HG02852 (cell line): ENCODE data around the gene CDCA5.

Source experiments
- ATAC-seq: cut with Tn5 transposase; IDR thresholded peaks from one replicate; pipeline ENCODE4 v1.9.1; 2021; ENCODE audit warnings: mild to moderate bottlenecking, moderate library complexity; ENCODE audit not compliant: unreplicated experiment

CDCA5 gene

GRCh38 chr11:65107751-65108468, 24.1 kb upstream of the CDCA5 start:
- ATAC-seq = no peak

- no peak for ATAC-seq
Observed at GRCh38 chr11:65107078-65107477, 23.2 kb upstream of the CDCA5 start.

GRCh38 chr11:65104628-65105027, 20.8 kb upstream of the CDCA5 start:
- no peak for ATAC-seq

- ATAC-seq = no peak
Observed at GRCh38 chr11:65103476-65103875, 19.6 kb upstream of the CDCA5 start.

- no peak for ATAC-seq
Observed at GRCh38 chr11:65102142-65103095, 18.6 kb upstream of the CDCA5 start.

- ATAC-seq = no peak
Observed at GRCh38 chr11:65100674-65101350, 17.0 kb upstream of the CDCA5 start.

- ATAC-seq = no peak
Observed at GRCh38 chr11:65096926-65097325, 13.1 kb upstream of the CDCA5 start.

- ATAC-seq = peak; percentile 76
Observed at GRCh38 chr11:65095974-65096806, 12.3 kb upstream of the CDCA5 start, which contains the start of gene VPS51. Gene VPS51 (plus strand): TSS chr11:65096214. CDS start chr11:65096251, 37 bp downstream.

GRCh38 chr11:65095427-65095826, 11.6 kb upstream of the CDCA5 start:
- ATAC-seq = no peak

GRCh38 chr11:65090628-65091027, 6.8 kb upstream of the CDCA5 start:
- ATAC-seq = no peak

GRCh38 chr11:65089621-65090020, 5.8 kb upstream of the CDCA5 start:
- ATAC-seq = no peak

- no peak for ATAC-seq
Observed at GRCh38 chr11:65087827-65088226, 4.0 kb upstream of the CDCA5 start.

- no peak for ATAC-seq
Observed at GRCh38 chr11:65087216-65087615, 3.4 kb upstream of the CDCA5 start.

GRCh38 chr11:65086809-65087208, 3.0 kb upstream of the CDCA5 start:
- ATAC-seq = no peak

GRCh38 chr11:65085446-65085845, 1.6 kb upstream of the CDCA5 start:
- ATAC-seq = no peak

- ATAC-seq = no peak
Observed at GRCh38 chr11:65084598-65085375, 947 bp upstream of the CDCA5 start.

- peak; percentile 16 for ATAC-seq
Observed at GRCh38 chr11:65083134-65083833, 556 bp downstream of the CDCA5 start.

- no peak for ATAC-seq
Observed at GRCh38 chr11:65078786-65079342, 5.0 kb downstream of the CDCA5 start.

- peak; percentile 41 for ATAC-seq
Observed at GRCh38 chr11:65078151-65078550, 5.7 kb downstream of the CDCA5 start.
